ENCODE data around the gene LIMCH1. TPM values are rescaled to one million over a fixed set of nuclear protein-coding genes. Genes with fewer than 3 reads are reported as not detected.
"Not testable (repeated sequence)": the region's sequence is repeated elsewhere in the genome, so short reads cannot be mapped to it uniquely, and the experiment has no call there.

LIMCH1 gene
- total RNA-seq, 1 experiment from 2014 or later: 30.2 TPM

- peak; percentile 53 for DNase-seq (ENCODE audit: low read depth)
Observed at GRCh38 chr4:41678086-41678816, 140.3 kb downstream of the LIMCH1 start.

GRCh38 chr4:41678951-41679350 lies 141.0 kb downstream of the LIMCH1 start:
- DNase-seq (ENCODE audit: low read depth): no peak

- peak; percentile 66 for DNase-seq (ENCODE audit: low read depth)
Observed at GRCh38 chr4:41679991-41680390, 142.0 kb downstream of the LIMCH1 start.

GRCh38 chr4:41681054-41681453 lies 143.1 kb downstream of the LIMCH1 start:
- DNase-seq (ENCODE audit: low read depth): no peak

GRCh38 chr4:41683326-41683725 lies 145.4 kb downstream of the LIMCH1 start:
- DNase-seq (ENCODE audit: low read depth): no peak

GRCh38 chr4:41686893-41687292 lies 148.9 kb downstream of the LIMCH1 start:
- DNase-seq (ENCODE audit: low read depth): no peak

- no peak for DNase-seq (ENCODE audit: low read depth)
Observed at GRCh38 chr4:41687971-41688370, 150.0 kb downstream of the LIMCH1 start.

GRCh38 chr4:41692717-41693345 lies 154.9 kb downstream of the LIMCH1 start:
- peak; percentile 57 for DNase-seq (ENCODE audit: low read depth)

- DNase-seq (ENCODE audit: low read depth): peak; percentile 19
Observed at GRCh38 chr4:41693629-41694028, 155.7 kb downstream of the LIMCH1 start.

- DNase-seq (ENCODE audit: low read depth): no peak
Observed at GRCh38 chr4:41696131-41696530, 158.2 kb downstream of the LIMCH1 start.

- no peak for DNase-seq (ENCODE audit: low read depth)
Observed at GRCh38 chr4:41696763-41697162, 158.8 kb downstream of the LIMCH1 start.

GRCh38 chr4:41701983-41702382 lies 164.0 kb downstream of the LIMCH1 start:
- no peak for DNase-seq (ENCODE audit: low read depth)

GRCh38 chr4:41702770-41703169 lies 164.8 kb downstream of the LIMCH1 start:
- no peak for DNase-seq (ENCODE audit: low read depth)

- DNase-seq (ENCODE audit: low read depth): no peak
Observed at GRCh38 chr4:41703785-41704184, 165.8 kb downstream of the LIMCH1 start.

GRCh38 chr4:41709844-41710481 lies 172.0 kb downstream of the LIMCH1 start:
- peak; percentile 70 for DNase-seq (ENCODE audit: low read depth)

- DNase-seq (ENCODE audit: low read depth): not testable (repeated sequence)
Observed at GRCh38 chr4:41711654-41712053, 173.7 kb downstream of the LIMCH1 start.

GRCh38 chr4:41712425-41712824 lies 174.5 kb downstream of the LIMCH1 start:
- DNase-seq (ENCODE audit: low read depth): no peak

- DNase-seq (ENCODE audit: low read depth): no peak
Observed at GRCh38 chr4:41713768-41714167, 175.8 kb downstream of the LIMCH1 start.

- no peak for DNase-seq (ENCODE audit: low read depth)
Observed at GRCh38 chr4:41714364-41715000, 176.5 kb downstream of the LIMCH1 start.

- DNase-seq (ENCODE audit: low read depth): no peak
Observed at GRCh38 chr4:41715155-41715554, 177.2 kb downstream of the LIMCH1 start.

GRCh38 chr4:41718907-41719306 lies 180.9 kb downstream of the LIMCH1 start:
- peak; percentile 21 for DNase-seq (ENCODE audit: low read depth)

- DNase-seq (ENCODE audit: low read depth): no peak
Observed at GRCh38 chr4:41719417-41719816, 181.5 kb downstream of the LIMCH1 start.

Data from Daoy (cell line).